GM12878 (cell line): ENCODE data around the gene PFN2.

ENCODE experiments used
- MXI1 ChIP-seq: fragments of 150-350 bp; IDR thresholded peaks from 2 replicates; pipeline ENCODE4 v1.6.1; 2011; ENCODE audit warnings: low read depth, mild to moderate bottlenecking, inconsistent platforms, low read length, improper control_type of control experiment
- TAF1 ChIP-seq: IDR thresholded peaks from 2 replicates; pipeline ENCODE4 v1.6.1; 2011; ENCODE audit warnings: mild to moderate bottlenecking, low read depth, low read length, borderline replicate concordance
- TF ChIP-seq, protein P1 (sequence below), 3 experiments: IDR thresholded peaks in 2 of 3; conservative IDR thresholded peaks in 1 of 3; 2 replicates each; pipeline ENCODE4 v1.5.1; 2011; ENCODE audit warnings: low read depth in 3 of 3, low read length in 3 of 3, mild to moderate bottlenecking in 3 of 3, control low read depth in 2 of 3, moderate library complexity in 2 of 3, inconsistent platforms in 1 of 3, mixed read lengths in 1 of 3; ENCODE audit not compliant: control insufficient read depth in 2 of 3, insufficient read depth in 1 of 3; ENCODE audit errors: extremely low read depth in 1 of 3

DNA sequence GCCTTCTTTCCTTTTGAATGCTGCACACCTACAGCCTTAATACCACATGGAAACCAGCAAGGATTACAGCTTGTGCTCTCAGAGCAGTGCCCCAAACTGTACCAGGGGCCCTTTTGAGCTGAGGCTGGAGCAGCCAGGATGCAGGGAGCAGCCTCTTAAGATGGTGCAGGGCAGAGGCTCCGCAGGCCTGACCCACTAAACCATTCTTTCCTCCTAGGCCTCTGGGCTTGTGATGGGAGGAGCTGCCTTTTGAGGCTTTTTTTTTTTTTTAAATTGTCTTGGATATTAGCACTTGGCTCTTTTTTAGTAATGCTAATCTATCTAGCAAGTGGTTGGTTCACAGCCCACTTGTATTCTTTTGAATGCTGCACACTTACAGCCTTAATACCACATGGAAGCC, 37.7 kb downstream of the PFN2 start:
- TF ChIP-seq, protein P1, sequence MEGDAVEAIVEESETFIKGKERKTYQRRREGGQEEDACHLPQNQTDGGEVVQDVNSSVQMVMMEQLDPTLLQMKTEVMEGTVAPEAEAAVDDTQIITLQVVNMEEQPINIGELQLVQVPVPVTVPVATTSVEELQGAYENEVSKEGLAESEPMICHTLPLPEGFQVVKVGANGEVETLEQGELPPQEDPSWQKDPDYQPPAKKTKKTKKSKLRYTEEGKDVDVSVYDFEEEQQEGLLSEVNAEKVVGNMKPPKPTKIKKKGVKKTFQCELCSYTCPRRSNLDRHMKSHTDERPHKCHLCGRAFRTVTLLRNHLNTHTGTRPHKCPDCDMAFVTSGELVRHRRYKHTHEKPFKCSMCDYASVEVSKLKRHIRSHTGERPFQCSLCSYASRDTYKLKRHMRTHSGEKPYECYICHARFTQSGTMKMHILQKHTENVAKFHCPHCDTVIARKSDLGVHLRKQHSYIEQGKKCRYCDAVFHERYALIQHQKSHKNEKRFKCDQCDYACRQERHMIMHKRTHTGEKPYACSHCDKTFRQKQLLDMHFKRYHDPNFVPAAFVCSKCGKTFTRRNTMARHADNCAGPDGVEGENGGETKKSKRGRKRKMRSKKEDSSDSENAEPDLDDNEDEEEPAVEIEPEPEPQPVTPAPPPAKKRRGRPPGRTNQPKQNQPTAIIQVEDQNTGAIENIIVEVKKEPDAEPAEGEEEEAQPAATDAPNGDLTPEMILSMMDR (IDR thresholded peaks at IDR 0.05 in 2 of 3, conservative IDR thresholded peaks at IDR 0.05 in 1 of 3; ENCODE audit: control insufficient read depth in 2 of 3, extremely low read depth in 1 of 3, insufficient read depth in 1 of 3, low read depth in 3 of 3, low read length in 3 of 3), result no peak
- TF ChIP-seq TAF1 (no peak), MXI1 (no peak)
